Suppressor macrophage treated with lipopolysaccharide for 4 hours (primary cell): ENCODE data around the gene RCCD1.
A peak's percentile ranks its signal among the peaks of the same experiment; 100 is the strongest.

Source experiments
- DNase-seq: peaks from one replicate; pipeline ENCODE4 v3.0.0-alpha.2; 2020

The RCCD1 gene

DNA sequence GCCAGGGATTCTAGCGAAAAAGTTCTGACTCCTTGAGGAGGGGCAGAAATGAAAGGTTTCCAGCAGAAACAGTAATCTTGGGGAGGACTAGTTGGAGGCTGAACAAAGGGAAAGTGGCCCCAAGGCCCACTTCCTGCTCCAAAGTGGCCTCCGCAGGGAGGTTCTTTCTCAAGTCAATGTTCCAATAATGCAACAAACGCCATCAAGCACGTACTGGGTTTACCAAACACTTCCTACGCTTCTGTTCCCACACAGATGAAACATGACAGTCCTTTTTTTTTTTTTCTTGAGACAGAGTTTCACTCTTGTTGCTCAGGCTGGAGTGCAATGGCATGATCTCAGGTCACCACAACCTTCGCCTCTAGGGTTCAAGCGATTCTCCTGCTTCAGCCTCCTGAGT lies 9.6 kb upstream of the RCCD1 start:
- peak; percentile 47 for DNase-seq

DNA sequence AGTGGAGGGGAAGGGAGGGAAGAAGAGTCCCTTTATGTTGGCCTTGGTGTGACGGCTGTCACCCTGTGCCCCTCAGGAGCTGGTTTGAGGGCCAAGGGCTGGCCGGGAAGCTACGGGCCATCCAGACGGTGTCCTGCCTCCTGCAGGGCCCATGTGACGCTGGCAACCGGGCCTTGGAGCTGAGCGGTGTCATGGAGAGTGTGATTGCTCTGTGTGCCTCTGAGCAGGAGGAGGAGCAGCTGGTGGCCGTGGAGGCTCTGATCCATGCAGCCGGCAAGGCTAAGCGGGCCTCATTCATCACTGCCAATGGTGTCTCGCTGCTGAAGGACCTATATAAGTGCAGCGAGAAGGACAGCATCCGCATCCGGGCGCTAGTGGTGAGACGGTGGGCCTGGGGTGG lies 8.1 kb upstream of the RCCD1 start:
- no peak for DNase-seq

DNA sequence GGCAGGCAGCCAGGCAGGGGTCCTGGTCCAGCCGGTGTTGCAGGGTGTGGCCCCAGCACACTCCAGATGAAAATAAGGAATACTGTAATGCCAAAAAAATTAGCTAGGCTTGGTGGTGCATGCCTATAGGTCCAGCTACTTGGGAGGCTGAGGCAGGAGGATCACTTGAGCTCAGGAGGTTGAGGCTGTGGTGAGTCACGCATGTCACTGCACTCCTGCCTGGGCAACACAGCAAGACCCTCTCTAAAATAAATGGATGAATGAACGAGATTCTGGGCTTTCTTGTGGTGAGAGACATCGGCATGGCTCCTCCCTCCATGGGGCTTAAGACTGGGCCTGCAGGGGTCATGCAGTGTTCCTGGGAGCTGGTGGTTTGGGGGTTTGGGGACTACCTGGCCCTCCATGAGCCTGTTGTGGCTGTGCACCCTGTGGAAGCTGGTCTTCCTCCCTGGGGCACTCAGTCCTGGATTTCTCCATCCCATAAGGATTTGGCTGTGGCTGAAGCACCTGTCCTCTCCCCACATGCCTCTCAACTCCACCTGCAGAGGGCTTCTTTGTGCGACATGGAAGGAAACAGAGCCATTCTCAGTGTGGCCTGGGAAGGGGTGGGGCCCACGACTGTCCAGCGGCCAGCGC lies 7.6 kb upstream of the RCCD1 start:
- DNase-seq, result no peak

DNA sequence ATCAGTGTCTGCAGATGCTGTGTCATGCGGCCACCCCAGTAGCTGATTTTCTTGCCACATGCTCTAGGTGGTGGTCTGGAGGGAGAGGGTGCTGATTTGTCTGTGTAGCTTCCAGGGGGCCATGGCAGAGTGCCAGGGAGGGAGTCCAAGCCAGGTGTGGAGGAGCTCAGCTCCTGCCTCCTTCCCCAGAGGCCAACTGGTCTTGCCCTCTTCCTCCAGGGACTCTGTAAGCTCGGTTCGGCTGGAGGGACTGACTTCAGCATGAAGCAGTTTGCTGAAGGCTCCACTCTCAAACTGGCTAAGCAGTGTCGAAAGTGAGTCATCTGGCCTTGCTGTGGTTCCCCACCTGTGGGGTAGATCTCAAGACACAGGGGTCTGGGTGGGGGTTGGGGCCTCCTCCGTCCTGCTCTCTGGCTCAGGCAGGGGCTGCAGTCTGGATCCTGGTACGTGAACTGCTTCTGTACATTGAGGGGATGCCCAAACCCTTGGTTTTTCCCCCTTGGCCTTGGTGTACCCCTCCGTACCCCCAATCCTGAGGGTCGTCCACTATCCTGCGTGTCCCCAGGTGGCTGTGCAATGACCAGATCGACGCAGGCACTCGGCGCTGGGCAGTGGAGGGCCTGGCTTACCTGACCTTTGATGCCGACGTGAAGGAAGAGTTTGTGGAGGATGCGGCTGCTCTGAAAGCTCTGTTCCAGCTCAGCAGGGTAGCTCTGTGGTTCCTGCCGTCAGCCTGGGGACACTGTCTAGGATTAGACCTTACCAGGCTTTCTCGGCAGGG lies 6.9 kb upstream of the RCCD1 start:
- no peak for DNase-seq

DNA sequence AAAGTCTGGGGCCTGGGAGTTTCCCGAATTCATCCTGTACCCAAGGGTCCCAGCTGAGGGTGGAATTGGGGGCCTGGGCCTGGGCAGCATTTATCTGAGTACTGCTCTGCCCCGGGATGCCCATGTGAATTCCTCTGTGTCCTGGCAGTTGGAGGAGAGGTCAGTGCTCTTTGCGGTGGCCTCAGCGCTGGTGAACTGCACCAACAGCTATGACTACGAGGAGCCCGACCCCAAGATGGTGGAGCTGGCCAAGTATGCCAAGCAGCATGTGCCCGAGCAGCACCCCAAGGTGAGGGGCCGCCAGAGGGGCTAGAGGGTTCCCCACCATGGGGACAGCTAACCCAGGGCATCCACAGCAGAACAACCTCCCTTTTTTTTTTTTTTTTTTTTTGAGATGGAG lies 6.2 kb upstream of the RCCD1 start:
- DNase-seq, result no peak

DNA sequence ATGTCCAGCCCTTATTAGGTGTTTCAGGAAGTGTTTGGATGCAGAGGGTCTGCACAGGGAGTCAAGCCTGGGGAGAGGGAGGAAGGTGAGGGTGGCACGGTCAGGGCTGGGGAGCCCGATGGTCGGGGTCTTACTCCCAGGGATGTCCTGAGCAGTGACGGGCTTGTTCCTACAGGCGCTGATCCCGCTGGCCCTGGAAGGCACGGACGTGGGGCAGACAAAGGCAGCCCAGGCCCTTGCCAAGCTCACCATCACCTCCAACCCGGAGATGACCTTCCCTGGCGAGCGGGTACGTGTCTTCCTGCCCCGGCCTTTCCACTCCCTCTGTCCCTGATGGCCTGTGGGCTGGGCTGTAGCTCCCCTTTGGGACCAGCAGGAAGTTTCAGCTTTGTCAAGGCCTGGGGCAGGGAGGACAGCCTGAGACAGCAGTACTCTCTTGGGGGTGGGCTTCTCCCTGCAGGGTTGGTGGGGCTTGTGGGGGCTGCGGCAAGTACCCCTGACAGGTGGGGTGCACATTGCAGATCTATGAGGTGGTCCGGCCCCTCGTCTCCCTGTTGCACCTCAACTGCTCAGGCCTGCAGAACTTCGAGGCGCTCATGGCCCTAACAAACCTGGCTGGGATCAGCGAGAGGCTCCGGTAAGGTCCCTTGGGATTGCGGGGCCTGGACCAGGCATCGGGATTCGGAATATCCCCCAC lies 4.6 kb upstream of the RCCD1 start:
- DNase-seq, result no peak

DNA sequence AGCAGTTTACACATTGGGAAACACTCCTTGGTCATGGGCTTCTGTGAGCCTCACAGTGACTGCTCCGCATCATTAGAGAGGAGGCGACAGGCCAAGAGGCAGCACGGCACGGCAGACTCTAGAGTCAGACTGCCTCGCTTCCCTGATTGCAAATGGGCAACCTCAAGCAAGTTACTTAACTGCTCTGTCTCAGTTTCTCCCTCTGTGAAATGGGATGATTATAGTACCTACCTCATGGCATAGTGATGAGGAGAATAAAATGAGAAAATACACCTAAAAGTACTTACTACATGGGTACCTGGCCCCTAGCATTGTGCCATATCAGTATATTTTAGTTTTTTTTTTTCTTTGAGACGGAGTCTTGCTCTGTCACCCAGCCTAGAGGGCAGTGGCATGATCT lies 4.0 kb upstream of the RCCD1 start:
- no peak for DNase-seq

DNA sequence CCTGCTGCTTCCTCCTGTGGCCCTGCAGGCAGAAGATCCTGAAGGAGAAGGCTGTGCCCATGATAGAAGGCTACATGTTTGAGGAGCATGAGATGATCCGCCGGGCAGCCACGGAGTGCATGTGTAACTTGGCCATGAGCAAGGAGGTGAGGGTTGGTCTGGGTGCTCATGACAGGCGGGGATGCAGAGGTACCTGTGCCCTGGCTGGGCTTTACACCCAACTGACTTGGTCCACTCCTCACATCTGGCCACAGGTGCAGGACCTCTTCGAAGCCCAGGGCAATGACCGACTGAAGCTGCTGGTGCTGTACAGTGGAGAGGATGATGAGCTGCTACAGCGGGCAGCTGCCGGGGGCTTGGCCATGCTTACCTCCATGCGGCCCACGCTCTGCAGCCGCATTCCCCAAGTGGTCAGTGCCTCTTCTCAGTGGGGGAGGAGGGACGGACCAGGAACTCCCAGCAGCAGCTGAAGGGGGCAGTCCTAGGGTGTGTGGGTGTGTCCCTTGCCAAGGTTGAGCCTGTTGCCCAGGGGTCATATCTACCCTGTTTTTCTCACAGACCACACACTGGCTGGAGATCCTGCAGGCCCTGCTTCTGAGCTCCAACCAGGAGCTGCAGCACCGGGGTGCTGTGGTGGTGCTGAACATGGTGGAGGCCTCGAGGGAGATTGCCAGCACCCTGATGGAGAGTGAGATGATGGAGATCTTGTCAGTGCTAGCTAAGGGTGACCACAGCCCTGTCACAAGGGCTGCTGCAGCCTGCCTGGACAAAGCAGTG lies 1.6 kb upstream of the RCCD1 start:
- no peak for DNase-seq

DNA sequence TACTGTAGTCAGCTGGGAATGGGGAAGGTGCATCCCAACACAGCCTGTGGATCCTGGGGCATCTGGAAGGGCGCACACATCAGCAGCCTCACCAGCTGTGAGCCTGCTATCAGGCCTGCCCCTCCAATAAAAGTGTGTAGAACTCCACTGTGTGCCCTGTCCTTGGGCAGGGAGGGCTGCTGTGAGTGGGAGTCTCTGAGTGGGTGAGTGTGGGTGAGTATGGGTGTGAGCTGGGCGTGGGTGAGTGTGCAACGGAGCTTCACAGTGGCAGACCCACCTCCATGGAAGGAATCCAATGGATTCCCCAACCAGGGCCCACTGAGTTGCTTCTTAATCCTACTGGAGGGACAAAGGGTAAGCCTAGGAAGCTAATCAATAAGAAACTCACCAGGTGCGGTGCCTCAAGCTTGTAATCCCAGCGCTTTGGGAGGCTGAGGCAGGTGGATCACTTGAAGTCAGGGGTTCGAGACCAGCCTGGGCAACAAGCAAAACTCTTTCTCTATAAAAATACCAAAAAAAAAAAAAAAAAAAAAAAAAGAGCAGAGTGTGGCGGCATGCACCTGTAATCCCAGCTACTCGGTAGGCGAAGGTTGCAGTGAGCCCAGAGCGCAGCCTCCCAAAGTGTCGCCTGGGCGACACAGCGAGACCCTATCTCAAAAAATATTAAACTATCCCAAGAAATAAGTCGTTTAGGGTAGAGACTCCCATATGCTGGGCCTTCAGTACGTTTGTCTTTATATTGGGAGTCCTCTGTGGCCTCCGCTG lies 555 bp upstream of the RCCD1 start:
- no peak for DNase-seq

DNA sequence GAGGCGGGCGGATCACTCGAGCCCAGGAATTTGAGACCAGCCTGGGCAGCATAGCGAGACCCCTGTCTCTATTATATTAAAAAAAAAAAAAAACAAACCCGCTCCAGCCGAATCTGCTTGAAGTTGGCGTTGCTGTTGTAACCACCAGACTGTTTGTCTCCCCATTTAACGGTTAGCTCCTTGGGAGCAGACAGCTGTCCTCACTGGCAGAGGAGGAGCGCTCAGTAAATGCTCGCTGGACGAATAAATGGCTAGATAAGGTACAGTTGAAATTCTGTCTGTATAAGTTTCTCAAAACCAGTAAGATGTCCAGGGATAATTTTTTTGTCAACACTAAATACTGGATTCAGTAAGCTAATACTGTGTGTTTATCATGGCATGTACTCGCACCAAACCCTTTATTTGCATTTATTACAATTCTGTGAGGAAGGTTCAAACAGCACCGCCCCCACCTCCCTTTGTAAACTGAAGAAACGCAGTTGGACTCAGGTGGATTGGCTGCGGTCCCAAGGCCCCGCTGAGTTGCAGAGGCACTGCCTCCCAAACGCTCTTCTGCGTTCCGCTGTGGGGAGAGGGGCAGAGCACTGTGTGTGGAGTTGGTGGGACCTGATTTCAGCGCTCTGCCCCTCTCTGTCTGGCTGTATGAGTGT lies 1.1 kb downstream of the RCCD1 start:
- DNase-seq, result no peak

DNA sequence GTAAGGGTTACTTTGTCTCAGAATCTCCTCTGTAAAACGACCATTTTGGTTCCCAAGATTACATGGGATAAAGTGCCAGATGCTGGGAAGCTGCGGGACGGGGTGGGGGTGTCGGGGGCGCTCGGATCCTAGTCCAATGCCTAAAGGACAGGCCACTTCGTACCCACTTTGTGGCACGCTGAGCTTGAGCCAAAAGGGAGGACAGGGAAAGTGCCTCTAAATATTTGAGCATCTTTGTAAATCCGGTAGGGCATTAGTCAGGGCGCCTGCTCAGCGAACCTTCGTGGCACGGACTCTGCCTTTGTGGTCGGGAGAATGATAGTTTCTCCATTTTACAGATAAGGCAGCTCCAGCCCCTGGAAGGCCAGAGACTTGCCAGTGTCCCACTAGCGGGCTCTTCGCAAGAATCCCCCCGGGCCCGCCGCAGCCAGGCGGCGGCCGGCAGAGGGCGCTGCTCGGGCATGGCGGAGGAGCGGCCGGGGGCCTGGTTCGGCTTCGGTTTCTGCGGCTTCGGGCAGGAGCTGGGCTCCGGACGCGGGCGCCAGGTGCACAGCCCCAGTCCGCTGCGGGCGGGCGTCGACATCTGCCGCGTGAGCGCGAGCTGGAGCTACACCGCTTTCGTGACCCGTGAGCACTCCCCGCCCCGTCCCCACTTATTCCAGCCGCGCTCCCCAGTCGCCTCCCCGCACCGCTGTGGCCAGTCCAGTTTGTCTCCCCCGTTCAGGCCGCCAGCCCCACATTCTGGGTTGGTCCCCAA lies 1.8 kb downstream of the RCCD1 start:
- peak; percentile 76 for DNase-seq

DNA sequence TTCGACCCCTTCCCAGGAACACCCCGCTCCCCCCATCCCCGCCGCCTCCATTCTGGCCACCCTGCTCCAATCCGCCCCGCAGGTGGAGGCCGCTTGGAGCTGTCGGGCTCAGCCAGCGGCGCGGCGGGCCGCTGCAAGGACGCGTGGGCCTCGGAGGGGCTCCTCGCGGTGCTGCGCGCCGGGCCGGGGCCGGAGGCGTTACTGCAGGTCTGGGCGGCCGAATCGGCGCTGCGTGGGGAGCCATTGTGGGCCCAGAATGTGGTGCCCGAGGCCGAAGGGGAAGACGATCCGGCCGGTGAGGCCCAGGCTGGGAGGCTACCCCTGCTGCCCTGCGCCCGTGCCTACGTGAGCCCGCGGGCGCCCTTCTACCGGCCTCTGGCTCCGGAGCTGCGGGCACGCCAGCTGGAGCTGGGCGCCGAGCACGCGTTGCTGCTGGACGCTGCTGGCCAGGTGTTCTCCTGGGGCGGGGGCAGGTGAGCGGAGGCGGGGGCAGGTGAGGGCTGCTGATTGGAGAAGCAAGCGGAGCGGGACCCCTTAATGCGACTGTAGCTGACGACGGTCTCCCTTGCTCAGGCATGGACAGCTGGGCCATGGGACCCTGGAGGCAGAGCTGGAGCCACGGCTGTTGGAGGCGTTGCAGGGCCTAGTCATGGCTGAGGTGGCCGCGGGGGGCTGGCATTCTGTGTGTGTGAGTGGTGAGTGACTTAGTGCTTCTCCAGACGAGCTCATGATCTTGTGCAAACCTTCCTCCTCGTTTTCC lies 2.5 kb downstream of the RCCD1 start:
- no peak for DNase-seq

DNA sequence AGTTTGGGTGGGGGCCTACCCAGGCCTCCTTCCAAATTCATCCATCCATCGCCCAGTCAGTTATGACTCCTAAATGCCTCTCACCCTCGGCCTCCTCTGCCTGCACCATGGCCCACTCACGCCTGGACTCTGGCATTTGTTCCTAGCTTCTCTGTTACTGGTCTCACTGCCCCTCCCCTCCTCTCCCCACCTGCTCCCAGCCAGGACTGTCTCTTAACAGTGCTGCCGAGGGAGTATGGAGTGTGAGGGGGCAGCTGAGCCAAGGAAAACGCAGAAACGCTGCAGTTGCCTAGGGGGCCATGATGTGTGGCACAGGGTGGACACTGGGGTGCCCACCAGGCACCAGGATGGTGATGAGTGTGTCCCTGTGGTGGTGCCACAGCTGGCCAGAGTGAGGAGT lies 3.1 kb downstream of the RCCD1 start:
- no peak for DNase-seq

DNA sequence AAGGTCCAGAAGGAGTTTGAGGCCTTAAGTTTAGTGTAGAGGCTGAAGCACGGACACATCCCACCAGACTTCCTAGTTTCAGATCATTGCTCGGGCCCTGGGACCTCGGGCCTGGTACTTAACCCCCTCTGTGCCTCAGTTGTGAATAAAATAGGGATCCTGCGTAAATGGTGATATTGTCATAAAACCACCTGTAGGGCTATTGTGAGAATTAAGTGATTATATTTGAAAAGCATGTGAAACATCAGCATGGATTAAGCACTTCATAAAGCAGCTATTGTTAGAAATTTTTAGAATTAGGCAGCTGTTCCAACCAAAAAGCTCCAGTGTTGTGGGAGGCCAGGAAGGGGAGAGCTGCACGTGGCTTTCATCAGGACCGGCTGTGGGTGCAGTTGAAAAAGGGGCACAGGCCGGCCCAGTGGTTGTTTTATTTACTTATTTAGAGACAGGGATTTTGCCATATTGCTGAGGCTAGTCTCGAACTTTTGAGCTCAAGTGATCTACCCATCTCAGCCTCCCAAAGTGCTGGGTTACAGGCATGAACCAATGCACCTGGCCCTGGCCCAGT lies 4.4 kb downstream of the RCCD1 start:
- DNase-seq, result no peak

DNA sequence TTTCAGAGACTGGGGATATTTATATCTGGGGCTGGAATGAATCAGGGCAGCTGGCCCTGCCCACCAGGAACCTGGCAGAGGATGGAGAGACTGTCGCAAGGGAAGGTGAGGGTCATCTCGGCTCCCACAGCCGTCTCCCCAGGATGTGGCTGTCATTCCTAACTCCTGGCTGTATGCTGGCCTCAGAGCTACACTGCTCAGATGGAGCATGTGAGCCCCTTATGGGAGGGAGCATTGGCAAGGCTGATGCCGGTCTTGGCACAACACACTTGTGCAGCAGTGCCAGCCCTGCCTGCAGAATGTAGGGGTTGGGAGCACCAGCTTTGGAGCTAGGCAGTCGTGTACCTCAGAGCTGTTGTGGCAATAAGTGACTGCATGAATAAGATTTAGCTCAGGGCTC lies 5.2 kb downstream of the RCCD1 start:
- DNase-seq, result no peak

DNA sequence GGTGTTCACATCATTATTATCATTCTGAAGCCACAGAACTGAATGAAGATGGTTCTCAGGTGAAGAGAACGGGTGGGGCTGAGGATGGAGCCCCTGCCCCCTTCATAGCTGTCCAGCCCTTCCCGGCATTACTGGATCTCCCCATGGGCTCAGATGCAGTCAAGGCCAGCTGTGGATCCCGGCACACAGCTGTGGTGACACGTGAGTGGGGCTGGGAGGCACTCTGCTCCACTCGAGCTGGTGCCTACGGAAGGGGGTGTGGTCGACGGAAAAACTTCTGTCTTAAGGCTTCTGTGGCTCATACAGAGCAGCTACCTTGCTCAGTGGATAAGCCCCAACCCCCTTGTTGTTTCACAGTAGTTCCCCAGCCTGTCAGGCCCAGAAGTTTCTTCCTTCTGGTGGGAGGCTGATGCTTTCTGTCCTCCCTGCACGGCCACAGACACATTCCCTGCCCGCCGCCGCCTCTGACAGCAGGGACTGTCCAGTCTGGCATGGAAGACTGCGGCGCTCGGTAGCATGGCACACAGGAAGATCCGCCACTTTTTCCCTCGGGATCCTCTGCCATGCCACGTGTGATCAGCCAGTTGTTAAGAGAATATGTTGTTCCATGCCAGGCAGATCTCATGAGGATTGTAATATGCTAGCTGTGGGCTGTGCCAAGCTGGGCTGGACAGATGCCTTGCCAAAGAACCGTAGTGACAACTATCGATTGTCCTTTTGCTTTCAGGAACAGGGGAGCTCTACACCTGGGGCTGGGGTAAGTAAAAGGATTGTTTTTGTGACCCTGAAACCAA lies 5.8 kb downstream of the RCCD1 start:
- no peak for DNase-seq

DNA sequence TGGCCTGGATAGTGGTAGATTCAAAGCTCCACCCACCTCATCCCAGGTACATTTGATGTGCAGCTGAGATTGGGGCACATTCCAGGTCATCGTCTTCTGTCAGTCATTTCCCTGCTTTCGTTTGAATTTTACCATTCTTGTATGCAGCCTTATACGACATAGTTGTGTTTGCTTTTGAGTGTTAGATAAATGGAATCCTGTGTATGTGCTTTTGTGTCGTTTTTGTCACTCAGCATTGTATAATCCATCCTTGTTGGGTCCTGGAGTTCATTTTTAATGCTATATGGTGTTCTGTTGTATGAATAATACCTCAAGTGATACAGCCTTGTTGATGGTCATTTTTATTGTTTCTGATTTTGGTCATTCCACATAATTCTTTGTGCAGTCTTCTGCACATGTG lies 7.3 kb downstream of the RCCD1 start:
- DNase-seq, result no peak

DNA sequence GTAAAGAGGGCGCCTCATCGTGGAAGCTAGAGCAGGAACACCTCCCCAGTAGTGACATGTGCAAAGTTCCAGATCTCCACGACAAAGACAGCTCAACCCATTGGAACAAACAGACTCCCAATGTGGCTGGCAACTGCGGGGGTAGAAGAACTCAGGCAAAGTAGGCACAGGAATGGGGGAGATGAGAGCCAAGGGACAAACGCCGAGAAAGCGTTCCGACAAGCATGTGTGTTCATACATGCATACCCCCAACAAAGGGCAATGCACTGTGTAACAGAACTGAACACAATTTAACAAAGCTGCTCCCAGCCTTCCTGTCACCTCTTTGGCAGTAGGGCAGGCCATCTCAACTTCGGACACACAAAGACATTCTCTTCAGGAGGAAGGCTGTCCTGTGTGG lies 11.6 kb downstream of the RCCD1 start:
- no peak for DNase-seq

DNA sequence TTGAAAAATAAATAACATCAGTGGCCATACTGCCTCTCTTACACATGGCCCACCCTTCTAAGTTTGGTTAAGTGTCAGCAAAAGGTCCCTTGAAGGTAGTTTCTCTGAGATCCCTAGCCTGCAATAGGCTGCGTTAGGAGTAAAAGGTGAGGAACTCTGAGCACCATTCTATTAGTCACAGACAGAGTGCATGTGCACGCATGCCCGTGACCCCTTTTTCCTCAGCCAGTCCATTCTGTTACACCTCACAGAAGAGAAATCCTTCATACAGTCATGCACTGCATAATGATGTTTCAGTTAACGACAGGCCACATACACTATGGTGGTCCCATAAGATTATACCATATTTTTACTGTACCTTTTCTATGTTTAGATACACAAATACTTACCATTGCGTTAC lies 12.5 kb downstream of the RCCD1 start:
- DNase-seq, result no peak
